ENCODE measurements around the gene SORBS2. TPM values are rescaled to one million over a fixed set of nuclear protein-coding genes. Genes with fewer than 3 reads are reported as not detected.

SORBS2 gene
- total and polyA plus RNA-seq, 12 donors = 175 to 3,169 (median 1,523) TPM

- DNase-seq = no peak
- no peak for TF ChIP-seq CTCF (IDR thresholded peaks at IDR 0.05)
- WGBS, 2 donors = 39 to 60% methylated on average over 4 of the region's 4 CpGs
- peaks cover 0 to 48% (median 22%) of the 10 kb centered on the region in 9 donors for H3K4me1 ChIP-seq
- no peaks in the 10 kb centered on the region for H3K9me3 ChIP-seq
- no peak for ATAC-seq
- intact Hi-C loops (cut with DNase I) = no loop called here
- H3K27ac ChIP-seq = peak overlapping the region in 4 of 10 donors; percentile 7 to 91 (median 71)
- H3K27me3 ChIP-seq = no peaks in the 10 kb centered on the region
- H3K36me3 ChIP-seq = peaks cover 0 to 9% (median 0%) of the 10 kb centered on the region in 9 donors
- H3K4me3 ChIP-seq = peak overlapping the region in 4 of 10 donors; percentile 2 to 68 (median 8)
Measured at GRCh38 chr4:185801471-185801870, 10.5 kb downstream of the SORBS2 start.

GRCh38 chr4:185800266-185800945 is 11.6 kb downstream of the SORBS2 start:
- intact Hi-C loops (cut with DNase I) = no loop called here
- 65 to 66% methylated on average over 7 of the region's 7 CpGs for WGBS, 2 donors
- peak in 1 of 2 donors; percentile 20 for DNase-seq
- Histone ChIP-seq H3K4me3 (peak overlapping the region in 3 of 10 donors; percentile 5 to 68 (median 7)), H3K27ac (peak overlapping the region; percentile 21 to 84 (median 60)), H3K27me3 (no peaks in the 10 kb centered on the region), H3K9me3 (no peaks in the 10 kb centered on the region), H3K36me3 (peaks cover 0 to 9% (median 0%) of the 10 kb centered on the region in 9 donors), H3K4me1 (peaks cover 0 to 57% (median 27%) of the 10 kb centered on the region in 9 donors)
- no peak for TF ChIP-seq CTCF (IDR thresholded peaks at IDR 0.05)
- ATAC-seq = peak; percentile 26 to 87 (median 68)

- Histone ChIP-seq H3K4me1 (peaks cover 4 to 67% (median 33%) of the 10 kb centered on the region in 9 donors), H3K4me3 (peak overlapping the region in 1 of 10 donors; percentile 68), H3K36me3 (peaks cover 0 to 9% (median 0%) of the 10 kb centered on the region in 9 donors), H3K27me3 (no peaks in the 10 kb centered on the region), H3K27ac (peak overlapping the region in 9 of 10 donors; percentile 13 to 84 (median 61)), H3K9me3 (no peaks in the 10 kb centered on the region)
- TF ChIP-seq CTCF (IDR thresholded peaks at IDR 0.05) = no peak
- peak in 5 of 8 donors; percentile 38 to 61 (median 48) for ATAC-seq
- DNase-seq = no peak
- intact Hi-C loops (cut with DNase I) = loop anchor here in 2 of 10 donors (10.0 kb wide), 2 partner anchors 155 to 215 kb away; no protein-coding TSS in a partner anchor
- 54 to 69% methylated on average over 10 of the region's 10 CpGs for WGBS, 2 donors
Measured at GRCh38 chr4:185799442-185799841, 12.6 kb downstream of the SORBS2 start.

GRCh38 chr4:185797596-185798338 is 14.2 kb downstream of the SORBS2 start:
- intact Hi-C loops (cut with DNase I) = loop anchor here in 2 of 10 donors (10.0 kb wide), 2 partner anchors 153 to 217 kb away; no protein-coding TSS in a partner anchor
- peak in 2 of 8 donors; percentile 10 to 18 for ATAC-seq
- peak overlapping the region in 9 of 10 donors; percentile 8 to 84 (median 39) for H3K27ac ChIP-seq
- TF ChIP-seq CTCF (IDR thresholded peaks at IDR 0.05) = no peak
- no peaks in the 10 kb centered on the region for H3K9me3 ChIP-seq
- WGBS, 2 donors = 51 to 59% methylated on average over 8 of the region's 8 CpGs
- peaks cover 0 to 9% (median 0%) of the 10 kb centered on the region in 9 donors for H3K36me3 ChIP-seq
- peak overlapping the region in 5 of 10 donors; percentile 13 to 68 (median 23) for H3K4me3 ChIP-seq
- no peak for DNase-seq
- H3K4me1 ChIP-seq = peaks cover 7 to 82% (median 44%) of the 10 kb centered on the region in 9 donors
- no peaks in the 10 kb centered on the region for H3K27me3 ChIP-seq

Data from heart right ventricle (tissue), 16 donors.